Fibroblast of upper back skin (primary cell): ENCODE measurements around the gene HCFC1R1.

ENCODE experiments used
- DNase-seq: peaks from one replicate; pipeline ENCODE4 v3.0.0-alpha.2; 2013

HCFC1R1 gene

GRCh38 chr16:2991566-2992261, 32.0 kb downstream of the HCFC1R1 start:
- no peak for DNase-seq

- DNase-seq: no peak
These were observed 32.9 kb downstream of the HCFC1R1 start for GRCh38 chr16:2990891-2991290.

- DNase-seq: no peak
These were observed 35.1 kb downstream of the HCFC1R1 start for GRCh38 chr16:2988590-2989099.

GRCh38 chr16:2987833-2988232, 35.9 kb downstream of the HCFC1R1 start:
- DNase-seq: peak; percentile 45

GRCh38 chr16:2987286-2987685, 36.5 kb downstream of the HCFC1R1 start:
- no peak for DNase-seq

GRCh38 chr16:2986623-2987188, 37.0 kb downstream of the HCFC1R1 start:
- no peak for DNase-seq

DNA sequence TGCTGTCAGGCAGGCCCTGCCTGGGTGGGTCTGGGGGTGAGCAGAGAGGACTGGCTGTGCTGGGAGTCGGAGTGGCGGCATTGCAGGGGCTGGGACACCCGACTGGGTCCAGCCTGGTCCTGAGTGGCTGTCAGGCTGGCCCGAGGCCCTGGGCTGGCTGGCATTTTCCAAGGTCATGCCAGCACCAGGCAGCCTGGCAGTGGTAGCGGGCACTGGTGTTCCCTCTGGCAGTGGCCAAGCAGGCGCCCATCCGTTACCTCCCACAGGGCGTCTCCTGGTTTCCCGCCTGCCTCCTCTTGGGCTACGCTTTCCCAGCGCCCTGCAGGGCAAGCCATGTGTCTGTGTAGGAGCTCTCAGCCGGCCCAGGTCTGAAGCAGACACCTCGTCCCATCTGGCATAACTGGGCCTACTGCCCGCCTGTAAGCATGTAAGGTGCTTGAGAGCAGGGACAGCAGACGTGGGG, 37.8 kb downstream of the HCFC1R1 start:
- DNase-seq: no peak

- no peak for DNase-seq
These were observed 38.3 kb downstream of the HCFC1R1 start for GRCh38 chr16:2985462-2985861.

DNA sequence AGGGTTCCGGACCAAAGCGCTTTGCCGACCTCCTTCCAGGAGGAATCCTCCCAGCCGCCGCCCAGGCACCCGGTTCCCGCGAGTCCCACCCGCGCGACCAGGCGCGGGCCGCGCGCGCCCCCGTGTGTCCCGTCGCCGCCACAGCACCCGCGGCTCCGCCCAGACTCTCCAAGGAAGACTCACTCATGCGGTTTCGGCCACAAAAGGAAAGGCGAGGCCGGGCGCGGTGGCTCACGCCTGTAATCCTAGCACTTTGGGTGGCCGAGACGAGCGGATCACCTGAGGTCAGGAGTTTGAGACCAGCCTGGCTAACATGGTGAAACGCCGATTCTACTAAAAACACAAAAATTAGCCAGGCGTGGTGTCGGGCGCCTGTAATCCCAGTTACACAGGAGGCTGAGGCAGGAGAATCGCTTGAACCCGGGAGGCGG, 40.0 kb downstream of the HCFC1R1 start:
- DNase-seq: peak; percentile 80

- DNase-seq: no peak
These were observed 41.3 kb downstream of the HCFC1R1 start for GRCh38 chr16:2982402-2982801.

GRCh38 chr16:2981899-2982250, 41.9 kb downstream of the HCFC1R1 start:
- no peak for DNase-seq

GRCh38 chr16:2981177-2981898, 42.4 kb downstream of the HCFC1R1 start:
- DNase-seq: no peak

DNA sequence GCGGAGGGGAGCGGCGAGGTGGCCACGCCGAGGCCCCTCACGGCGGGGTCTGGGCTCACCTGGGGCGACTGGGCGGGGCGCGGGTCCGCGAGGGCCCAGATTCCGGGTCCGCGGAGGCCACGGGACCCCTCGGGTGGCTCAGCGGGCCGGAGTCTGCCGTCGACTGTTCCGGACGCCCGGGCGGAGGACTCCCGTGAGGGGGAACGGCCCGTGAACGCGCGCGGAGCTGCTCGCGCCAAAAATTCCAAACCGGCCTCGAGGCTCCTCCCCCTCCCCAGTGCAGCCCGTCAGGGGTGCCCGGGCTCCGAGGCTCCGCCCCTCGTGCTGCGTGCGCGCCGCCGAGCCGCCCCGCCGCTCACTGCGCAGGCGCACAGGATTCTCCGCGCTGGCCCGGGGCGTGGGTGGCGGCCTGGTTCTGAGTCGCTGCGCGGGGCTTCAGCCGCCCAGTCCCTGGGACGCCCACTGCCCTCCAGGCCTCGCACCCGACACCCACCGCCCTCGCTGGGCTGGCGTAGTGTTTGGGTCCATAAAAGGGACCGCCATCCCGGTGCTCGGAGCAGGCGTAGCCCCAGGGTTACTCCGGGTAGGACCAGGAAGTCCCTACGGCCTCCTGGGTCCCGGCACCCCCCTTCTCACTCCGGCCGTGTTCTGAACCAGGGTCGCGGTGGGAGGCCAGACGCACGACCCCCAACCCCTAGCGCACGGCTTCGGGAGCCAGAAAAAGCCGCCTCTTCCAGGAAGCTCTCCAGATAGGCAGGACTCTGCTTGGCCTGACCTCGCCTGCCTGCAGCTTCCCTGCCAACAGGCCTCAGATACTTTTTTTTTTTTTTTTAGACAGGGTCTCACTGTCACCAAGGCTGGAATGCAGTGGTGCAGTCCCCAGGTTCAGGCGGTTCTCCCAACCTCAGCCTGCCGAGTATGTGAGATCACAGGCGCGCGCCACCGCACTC, 43.2 kb downstream of the HCFC1R1 start, which contains the start of gene PKMYT1:
Gene PKMYT1 (minus strand): TSS at position 220 of the 950 bp plus-strand sequence. CDS start 789 bp downstream, outside the sequence.
- peak; percentile 86 for DNase-seq

GRCh38 chr16:2979669-2980226, 44.0 kb downstream of the HCFC1R1 start:
- DNase-seq: no peak

DNA sequence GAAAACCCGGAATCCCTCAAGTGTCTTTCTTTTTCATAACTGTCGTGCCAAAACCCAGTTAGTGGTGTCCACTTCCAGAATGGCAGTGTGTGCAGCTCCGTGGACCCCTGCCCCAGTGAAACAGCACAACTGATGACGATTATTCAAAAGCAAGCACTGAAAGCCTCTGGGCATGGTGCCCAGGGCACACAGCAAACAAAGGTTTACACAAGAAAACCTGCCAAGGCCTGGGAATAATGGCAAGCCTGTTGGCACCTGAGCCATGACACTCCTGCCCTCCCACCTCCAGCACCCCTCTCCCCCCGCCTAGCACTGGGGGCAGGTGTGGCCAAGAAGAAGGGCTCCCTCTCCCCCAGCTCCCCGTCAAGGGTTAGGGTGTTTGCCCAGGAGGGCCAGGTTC, 46.3 kb downstream of the HCFC1R1 start:
- no peak for DNase-seq

DNA sequence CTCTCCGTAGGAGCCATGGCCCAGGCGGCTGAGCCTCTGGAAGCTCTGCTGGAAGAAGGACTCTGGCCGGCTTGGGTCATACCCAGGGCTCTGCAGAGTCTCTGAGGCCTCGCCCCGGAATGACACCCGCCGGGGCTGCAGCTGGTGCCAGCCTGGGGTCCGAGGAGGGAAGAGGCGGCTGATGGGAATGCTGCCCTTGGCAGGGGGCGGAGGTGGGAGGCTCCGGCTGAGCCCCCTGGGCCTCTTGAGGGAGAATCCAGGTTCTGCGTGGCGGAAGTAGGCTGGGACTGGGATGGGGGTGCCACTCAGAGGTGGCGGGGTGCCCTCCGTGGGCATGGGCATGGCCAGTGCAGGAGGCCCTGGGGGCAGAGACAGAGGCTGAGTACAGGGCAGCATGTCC, 47.1 kb downstream of the HCFC1R1 start:
- no peak for DNase-seq

- DNase-seq: no peak
These were observed 47.5 kb downstream of the HCFC1R1 start for GRCh38 chr16:2976201-2976600.

- DNase-seq: no peak
These were observed 48.5 kb downstream of the HCFC1R1 start for GRCh38 chr16:2975161-2975795.

GRCh38 chr16:2974319-2975056, 49.3 kb downstream of the HCFC1R1 start:
- no peak for DNase-seq

- no peak for DNase-seq
These were observed 50.0 kb downstream of the HCFC1R1 start for GRCh38 chr16:2973605-2974318.
